Endodermal cell (in vitro differentiated cells): ENCODE measurements around the gene PSTPIP1. TPM values are rescaled to one million over a fixed set of nuclear protein-coding genes. Genes with fewer than 3 reads are reported as not detected.

Experiments
- DNase-seq: peaks from one replicate; pipeline ENCODE4 v3.0.0-alpha.2; 2017
- H3K27ac ChIP-seq: 2 replicates; pipeline ENCODE4 v1.5.1; 2013; ENCODE audit warnings: mild to moderate bottlenecking, low read depth, low read length, moderate library complexity
- H3K27me3 ChIP-seq: 2 replicates; pipeline ENCODE4 v1.6.1; 2013; ENCODE audit warnings: mild to moderate bottlenecking, low read length, moderate library complexity; ENCODE audit not compliant: insufficient read depth, control insufficient read depth, poor library complexity, severe bottlenecking
- H3K36me3 ChIP-seq: 2 replicates; pipeline ENCODE4 v1.7.0; 2013; ENCODE audit warnings: mild to moderate bottlenecking, low read length, moderate library complexity; ENCODE audit not compliant: control insufficient read depth, insufficient read depth
- H3K4me1 ChIP-seq: one replicate; pipeline ENCODE4 v1.7.0; 2013; ENCODE audit warnings: low read length; ENCODE audit not compliant: control insufficient read depth, insufficient read depth
- H3K4me3 ChIP-seq: 2 replicates; pipeline ENCODE4 v1.5.1; 2013; ENCODE audit warnings: mild to moderate bottlenecking, low read length, moderate library complexity
- H3K9ac ChIP-seq: 2 replicates; pipeline ENCODE4 v1.6.1; 2013; ENCODE audit warnings: mild to moderate bottlenecking, low read length, moderate library complexity; ENCODE audit not compliant: poor library complexity, severe bottlenecking; ENCODE audit errors: extremely low read depth
- H3K9me3 ChIP-seq: 2 replicates; pipeline ENCODE4 v1.6.1; 2013; ENCODE audit warnings: mild to moderate bottlenecking, low read length, moderate library complexity; ENCODE audit not compliant: control insufficient read depth
- H3K27ac Mint-ChIP-seq: 2 replicates; pipeline ENCODE4 v1.8.0; 2020; ENCODE audit warnings: mixed read lengths
- H3K27me3 Mint-ChIP-seq: 2 replicates; pipeline ENCODE4 v1.8.0; 2021; ENCODE audit warnings: mild to moderate bottlenecking, mixed read lengths; ENCODE audit not compliant: insufficient read depth
- H3K36me3 Mint-ChIP-seq: 2 replicates; pipeline ENCODE4 v1.8.0; 2020; ENCODE audit warnings: low read depth, mixed read lengths
- H3K4me1 Mint-ChIP-seq: 2 replicates; pipeline ENCODE4 v1.8.0; 2020; ENCODE audit warnings: mixed read lengths
- H3K4me3 Mint-ChIP-seq: 2 replicates; pipeline ENCODE4 v1.8.0; 2020; ENCODE audit warnings: mild to moderate bottlenecking, moderate library complexity, mixed read lengths
- H3K9me3 Mint-ChIP-seq: 2 replicates; pipeline ENCODE4 v1.8.0; 2020; ENCODE audit warnings: mild to moderate bottlenecking, mixed read lengths
- CTCF ChIP-seq: fragments of 200-600 bp; sonication (generic); conservative IDR thresholded peaks from 2 replicates; pipeline ENCODE4 v1.5.0; 2021; ENCODE audit warnings: antibody characterized with exemption, mild to moderate bottlenecking
- WGBS, 2 experiments: methylation state at CpG; one replicate each; pipeline versions ENCODE4 v1.1.5 to v1.1.7; 2013; ENCODE audit warnings: missing lambda C conversion rate in 2 of 2, mixed read lengths in 1 of 2; ENCODE audit not compliant: insufficient coverage in 1 of 2, insufficient read length in 1 of 2; 5-methylcytosine and 5-hydroxymethylcytosine counted together
- total RNA-seq, 2 donors: library from RNA; stranded (reverse); fragmentation: NEBNext Ultra II Directional in 1 of 2; extraction: Animal tissue kit (Norgen Biotek cat#: 25700) in 1 of 2; gene quantifications; 2 replicates in 1 of 2; 3 replicates in 1 of 2; pipeline ENCODE4 v1.2.1, GENCODE V29; 2021

Gene PSTPIP1
- total RNA-seq, 2 donors from 2014 or later = 0.29 to 1.5 TPM

GRCh38 chr15:77039848-77040247 lies 44.9 kb downstream of the PSTPIP1 start:
- no CpG with 5 or more reads among the region's 8 CpGs for WGBS, 2 experiments
- Mint-ChIP-seq H3K4me1 (no peaks in the 10 kb centered on the region), H3K36me3 (peaks cover 35% of the 10 kb centered on the region), H3K27me3 (no peaks in the 10 kb centered on the region), H3K27ac (no peak overlapping the region), H3K9me3 (peaks cover 15% of the 10 kb centered on the region), H3K4me3 (no peak overlapping the region)
- Histone ChIP-seq H3K4me1 (no peaks in the 10 kb centered on the region), H3K27me3 (no peaks in the 10 kb centered on the region), H3K4me3 (no peak overlapping the region), H3K9me3 (no peaks in the 10 kb centered on the region), H3K36me3 (peaks cover 25% of the 10 kb centered on the region), H3K9ac (no peak overlapping the region), H3K27ac (no peak overlapping the region)
- no peak for TF ChIP-seq CTCF
- no peak for DNase-seq

GRCh38 chr15:77040673-77041072 lies 45.7 kb downstream of the PSTPIP1 start:
- H3K36me3 Mint-ChIP-seq = peaks cover 43% of the 10 kb centered on the region
- H3K4me3 Mint-ChIP-seq = no peak overlapping the region

GRCh38 chr15:77042245-77042919 lies 47.5 kb downstream of the PSTPIP1 start:
- Mint-ChIP-seq H3K36me3 (peaks cover 47% of the 10 kb centered on the region), H3K27ac (no peak overlapping the region), H3K27me3 (no peaks in the 10 kb centered on the region), H3K4me1 (no peaks in the 10 kb centered on the region), H3K9me3 (peaks cover 11% of the 10 kb centered on the region), H3K4me3 (no peak overlapping the region)
- H3K4me1 ChIP-seq = no peaks in the 10 kb centered on the region
- TF ChIP-seq CTCF = no peak
- H3K9me3 ChIP-seq = no peaks in the 10 kb centered on the region
- H3K9ac ChIP-seq = no peak overlapping the region
- no peak overlapping the region for H3K4me3 ChIP-seq
- H3K27me3 ChIP-seq = no peaks in the 10 kb centered on the region
- no peak for DNase-seq
- peaks cover 46% of the 10 kb centered on the region for H3K36me3 ChIP-seq
- 93 to 96% methylated on average over 5 to 8 of the region's 8 CpGs for WGBS, 2 experiments
- no peak overlapping the region for H3K27ac ChIP-seq

More at GRCh38 chr15:77040673-77041072, 45.7 kb downstream of the PSTPIP1 start:
- Histone ChIP-seq H3K4me3 (no peak overlapping the region), H3K4me1 (no peaks in the 10 kb centered on the region), H3K36me3 (peaks cover 33% of the 10 kb centered on the region), H3K9me3 (no peaks in the 10 kb centered on the region), H3K27ac (no peak overlapping the region), H3K9ac (no peak overlapping the region), H3K27me3 (no peaks in the 10 kb centered on the region)
- 92 to 100% methylated on average over 2 to 5 of the region's 5 CpGs for WGBS, 2 experiments
- DNase-seq = no peak
- H3K4me1 Mint-ChIP-seq = no peaks in the 10 kb centered on the region
- H3K27ac Mint-ChIP-seq = no peak overlapping the region
- H3K9me3 Mint-ChIP-seq = peaks cover 15% of the 10 kb centered on the region
- H3K27me3 Mint-ChIP-seq = no peaks in the 10 kb centered on the region
- TF ChIP-seq CTCF = no peak
